ENCODE results near the gene NDUFS1. TPM values are rescaled to one million over a fixed set of nuclear protein-coding genes. Genes with fewer than 3 reads are reported as not detected.

Gene NDUFS1
- total and polyA plus RNA-seq, 2 of the 8 experiments (the other 6 are each of a cell fraction or from before 2014, with no cell fraction given) = 42.1 to 97.0 TPM

- Histone ChIP-seq H4K5ac (ENCODE audit: insufficient read length, low read depth, low read length) (no peak overlapping the region), H2AK5ac (ENCODE audit: low read depth, low read length) (no peak overlapping the region), H3K14ac (ENCODE audit: insufficient read length) (no peak overlapping the region), H4K8ac (ENCODE audit: extremely low read depth, insufficient read depth, low read length) (no peak overlapping the region), H3K4me2 (ENCODE audit: insufficient read depth in 1 of 2, low read depth in 2 of 2, low read length in 2 of 2) (no peak overlapping the region), H3K23ac (ENCODE audit: insufficient read length) (no peak overlapping the region), H3K23me2 (ENCODE audit: low read depth, low read length) (no peaks in the 10 kb centered on the region), H3K79me2 (ENCODE audit: control insufficient read depth in 1 of 2, insufficient read depth in 2 of 2, low read length in 2 of 2) (peaks cover 5 to 99% of the 10 kb centered on the region in 2 experiments), H2BK15ac (ENCODE audit: low read length) (no peak overlapping the region), H3K18ac (ENCODE audit: extremely low read depth, low read length) (no peak overlapping the region), H3K9me3 (ENCODE audit: insufficient read depth in 2 of 2, low read depth in 1 of 2, low read length in 1 of 2) (no peaks in the 10 kb centered on the region), H3K27ac (ENCODE audit: low read depth, low read length) (no peak overlapping the region), H4K20me1 (replicated peaks in 1 of 2; ENCODE audit: control insufficient read depth in 1 of 2, insufficient read depth in 2 of 2, low read length in 2 of 2) (no peaks in the 10 kb centered on the region), H3K79me1 (ENCODE audit: low read depth, low read length) (peaks cover 4% of the 10 kb centered on the region; the same call in 1 of the 2 replicates), H3K9ac (replicated peaks in 1 of 4; ENCODE audit: extremely low read depth in 1 of 4, low read depth in 3 of 4, low read length in 3 of 4) (no peak overlapping the region), H2BK5ac (ENCODE audit: low read depth, low read length) (no peak overlapping the region), H2BK120ac (replicated peaks; ENCODE audit: low read depth, low read length) (no peak overlapping the region), H4K91ac (replicated peaks; ENCODE audit: insufficient read length, low read length) (no peak overlapping the region), H2BK12ac (ENCODE audit: low read depth, low read length) (no peak overlapping the region), H3K36me3 (ENCODE audit: control insufficient read depth in 2 of 4, insufficient read depth in 4 of 4, low read length in 3 of 4) (peaks cover 0 to 3% (median 0%) of the 10 kb centered on the region in 4 experiments; a peak in 2 of 8 replicates), H3K56ac (replicated peaks; ENCODE audit: insufficient read length, low read depth, low read length) (no peak overlapping the region), H2BK20ac (ENCODE audit: low read length) (no peak overlapping the region), H3K27me3 (replicated peaks in 1 of 4; ENCODE audit: control insufficient read depth in 3 of 4, extremely low read depth in 1 of 4, insufficient read depth in 3 of 4, low read length in 3 of 4) (no peaks in the 10 kb centered on the region), H3K4me3 (ENCODE audit: extremely low read depth in 1 of 4, insufficient read depth in 2 of 4, low read depth in 3 of 4, low read length in 4 of 4) (no peak overlapping the region), H3K4me1 (replicated peaks in 1 of 4; ENCODE audit: control insufficient read depth in 3 of 4, insufficient read depth in 4 of 4, low read length in 3 of 4) (peaks cover 0 to 3% (median 0%) of the 10 kb centered on the region in 4 experiments; a peak in 1 of 7 replicates), H3K4ac (replicated peaks; ENCODE audit: insufficient read length, low read depth, low read length) (no peak overlapping the region), H2AFZ (ENCODE audit: low read length) (no peak overlapping the region)
- 93% methylated on average over 1 of the region's 1 CpG; no CpG with 5 or more reads in 1 of the 2 experiments for WGBS, 2 experiments (ENCODE audit: extremely low coverage in 1 of 2, insufficient coverage in 1 of 2, insufficient read length in 1 of 2, insufficient replicate concordance in 2 of 2, low coverage in 1 of 2, low lambda C conversion rate in 2 of 2, missing lambda C conversion rate in 1 of 2)
- ChIA-PET POLR2A (ENCODE audit: partially characterized antibody) (interaction anchor here (0.7 to 7.5 kb wide), 4 partner anchors 12 to 218 kb away, joined by 3 to 34 read pairs (median 4); no protein-coding TSS in a partner anchor), CTCF (ENCODE audit: partially characterized antibody) (interaction anchor here (1.6 kb wide), 1 partner anchor 28 kb away, joined by 3 read pairs; no protein-coding TSS in a partner anchor)
- FAIRE-seq (no peak), DNase-seq (ENCODE audit: low read depth in 1 of 2, low spot score in 2 of 2) (no peak)
- no peak for TF ChIP-seq YY1 (IDR thresholded peaks at IDR 0.05; ENCODE audit: low read depth, low read length)
- no peak for TF ChIP-seq SUZ12 (IDR thresholded peaks at IDR 0.05; ENCODE audit: low read length)
- no peak for TF ChIP-seq ZNF274 (IDR thresholded peaks at IDR 0.05; ENCODE audit: borderline replicate concordance, extremely low read depth, low read length)
- no peak for TF ChIP-seq NANOG (IDR thresholded peaks at IDR 0.05; ENCODE audit: insufficient read depth, low read depth, low read length, poor library complexity, severe bottlenecking)
- TF ChIP-seq EP300 (IDR thresholded peaks at IDR 0.05; ENCODE audit: borderline replicate concordance in 1 of 2, low read depth in 2 of 2, low read length in 2 of 2) = no peak
- TF ChIP-seq RFX5 (IDR thresholded peaks at IDR 0.05; ENCODE audit: borderline replicate concordance, low read depth, low read length) = no peak
- TF ChIP-seq TAF7 (optimal IDR thresholded peaks at IDR 0.05; ENCODE audit: borderline replicate concordance, low read depth, low read length) = no peak
- no peak for TF ChIP-seq USF2 (IDR thresholded peaks at IDR 0.05; ENCODE audit: low read length)
Measured at GRCh38 chr2:206068207-206068606, 91.0 kb downstream of the NDUFS1 start.

Data from H1 (cell line).